GM12874 (cell line): Measurements from ENCODE around the gene CHD2.

Experiments used
- CTCF ChIP-seq: IDR thresholded peaks from 2 replicates; pipeline ENCODE4 v1.5.1; 2011; ENCODE audit warnings: low read depth, mild to moderate bottlenecking, control low read depth, low read length, moderate library complexity; ENCODE audit not compliant: insufficient read depth

CHD2 gene

GRCh38 chr15:92909136-92909781 is 9.1 kb downstream of the CHD2 start:
- TF ChIP-seq CTCF = no peak

DNA sequence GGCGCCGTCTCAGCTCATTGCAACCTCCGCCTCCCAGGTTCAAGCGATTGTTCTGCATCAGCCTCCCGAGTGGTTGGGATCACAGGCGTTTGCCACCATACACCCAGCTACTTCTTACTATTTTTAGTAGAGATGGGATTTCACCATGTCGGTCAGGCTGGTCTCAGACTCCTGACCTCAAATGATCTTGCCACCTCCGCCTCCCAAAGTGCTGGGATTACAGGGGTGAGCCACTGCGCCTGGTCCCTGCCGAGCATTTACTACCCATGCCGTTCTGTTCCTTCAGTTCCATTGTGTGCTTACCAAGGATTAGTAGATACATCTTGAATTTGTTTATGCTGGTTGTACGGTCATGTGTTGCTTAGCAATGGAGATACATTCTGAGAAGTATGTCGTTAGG is 10.3 kb downstream of the CHD2 start:
- no peak for TF ChIP-seq CTCF

- TF ChIP-seq CTCF = no peak
Measured at GRCh38 chr15:92914103-92914499, 14.0 kb downstream of the CHD2 start.

- no peak for TF ChIP-seq CTCF
Measured at GRCh38 chr15:92914768-92915221, 14.7 kb downstream of the CHD2 start.

GRCh38 chr15:92915766-92916435 is 15.8 kb downstream of the CHD2 start:
- TF ChIP-seq CTCF = no peak

GRCh38 chr15:92917598-92918407 is 17.7 kb downstream of the CHD2 start:
- peak; percentile 63 for TF ChIP-seq CTCF

- TF ChIP-seq CTCF = no peak
Measured at GRCh38 chr15:92920595-92921161, 20.6 kb downstream of the CHD2 start.
